Heart left ventricle (tissue), 13 donors: Measurements from ENCODE around the gene PRRT2.

Source experiments
- CTCF ChIP-seq, 12 donors: fragments of 200-600 bp; sonication (generic) in 4 of 12; IDR thresholded peaks; one replicate each; pipeline versions ENCODE4 v1.5.0 to v1.8.0; 2018 to 2022; ENCODE audit warnings: antibody characterized with exemption in 12 of 12, mild to moderate bottlenecking in 5 of 12
- POLR2A ChIP-seq, 2 donors: fragments of 450-650 bp; IDR thresholded peaks; one replicate each; pipeline ENCODE4 v1.6.1; 2017; ENCODE audit warnings: antibody characterized with exemption in 2 of 2, mild to moderate bottlenecking in 2 of 2, moderate library complexity in 2 of 2
- donor health status: ischemic (EF 13 %, LVEDD 7.1; RV severe dilation, severe dysfunction).
- donor health status: DM: no; HTN: yes; CAD: no.
- donor health status: DM: no; HTN: no; CAD: no.
- donor health status: ischemic (EF 25% LVEDD 6.9; RV normal size, moderate dysfunction).
- donor health status: ischemic (EF 25% LVEDD 5.7; RV mildly dilated, moderate dysfunction).
- donor health status: ischemic (EF 35%, LVEDD 5.7; RV mildly dilated, moderate dysfunction).
- donor health status: nonischemic (EF 11% LVEDD 7.7; RV severe dilation, severe dysfunction).
- donor health status: DM: yes; HTN: yes; CAD: no.
- donor health status: PGD.
- donor health status: ischemic (EF 29% LVEDD 5.4; RV normal size, mild dysfunction).
- donor health status: nonischemic (EF 23%, LVEDD 6.1; RV moderate dilation, normal function).

DNA sequence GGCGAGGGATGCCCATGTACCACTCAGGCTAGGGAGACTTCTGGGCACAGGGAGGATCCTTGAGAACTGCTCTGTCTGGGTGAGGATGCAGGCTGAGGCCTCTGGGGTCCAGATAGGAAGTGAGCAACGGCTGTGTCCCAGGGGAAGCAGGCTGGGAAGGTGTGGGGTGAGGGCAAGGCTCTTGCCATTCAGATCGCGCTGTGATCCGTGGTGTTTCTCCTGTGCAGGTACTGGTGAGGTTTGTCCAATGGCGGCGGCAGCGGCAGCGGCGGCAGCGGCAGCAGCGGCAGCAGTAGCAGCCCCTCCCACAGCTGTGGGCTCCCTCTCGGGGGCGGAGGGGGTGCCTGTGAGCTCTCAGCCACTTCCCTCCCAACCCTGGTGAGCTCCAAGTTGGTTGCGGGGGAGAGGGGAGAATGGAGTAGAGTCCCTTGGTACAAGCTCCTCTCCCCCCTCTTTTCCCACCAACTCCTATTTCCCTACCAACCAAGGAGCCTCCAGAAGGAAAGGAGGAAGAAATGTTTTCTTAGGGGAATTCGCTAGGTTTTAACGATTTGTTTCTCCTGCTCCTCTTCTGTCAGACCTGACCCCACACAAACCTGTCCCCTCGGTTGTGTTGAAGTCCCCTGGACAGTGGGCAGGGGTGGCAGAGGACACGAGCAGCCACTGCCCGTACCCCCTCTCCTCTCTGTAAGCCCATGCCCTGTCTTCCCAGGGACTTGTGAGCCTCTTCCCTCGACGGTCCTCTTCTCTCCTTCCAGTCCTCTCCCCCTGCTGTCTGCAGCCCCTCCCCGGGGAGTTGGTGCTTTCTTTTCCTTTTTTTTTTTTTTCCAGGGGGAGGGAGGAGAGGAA, 1.9 kb upstream of the PRRT2 start:
- TF ChIP-seq CTCF (IDR thresholded peaks at IDR 0.05), result no peak
- no peak for TF ChIP-seq POLR2A (IDR thresholded peaks at IDR 0.05)
